GM18873 (cell line): ENCODE measurements around the gene SPACA5.
A peak's percentile ranks its signal among the peaks of the same experiment; 100 is the strongest.
"Not testable (repeated sequence)": the region's sequence is repeated elsewhere in the genome, so short reads cannot be mapped to it uniquely, and the experiment has no call there.

ENCODE experiments used
- ATAC-seq: cut with Tn5 transposase; IDR thresholded peaks from one replicate; pipeline ENCODE4 v1.9.1; 2021; ENCODE audit warnings: mild to moderate bottlenecking, moderate library complexity, moderate number of reproducible peaks; ENCODE audit not compliant: unreplicated experiment, low FRiP score

The SPACA5 gene

GRCh38 chrX:48006688-48007087, at the start of gene SPACA5:
SPACA5 (plus strand) TSS chrX:48006988; CDS start chrX:48007803, 815 bp downstream.
- not testable (repeated sequence) for ATAC-seq

- not testable (repeated sequence) for ATAC-seq
These were observed 48.6 kb upstream of the SPACA5 start for GRCh38 chrX:47958206-47958605.

GRCh38 chrX:47958761-47959342, 47.9 kb upstream of the SPACA5 start:
- no peak for ATAC-seq

- ATAC-seq = no peak
These were observed 46.4 kb upstream of the SPACA5 start for GRCh38 chrX:47960406-47960805.

GRCh38 chrX:47961830-47962229, 45.0 kb upstream of the SPACA5 start:
- ATAC-seq = not testable (repeated sequence)

GRCh38 chrX:47965526-47965925, 41.3 kb upstream of the SPACA5 start:
- ATAC-seq = not testable (repeated sequence)

GRCh38 chrX:47973235-47973634, 33.6 kb upstream of the SPACA5 start:
- ATAC-seq = no peak

- no peak for ATAC-seq
These were observed 30.3 kb upstream of the SPACA5 start for GRCh38 chrX:47976254-47977151.

- no peak for ATAC-seq
These were observed 15.3 kb upstream of the SPACA5 start for GRCh38 chrX:47991263-47992094.

GRCh38 chrX:47992095-47992380, 14.8 kb upstream of the SPACA5 start:
- ATAC-seq = no peak

- ATAC-seq = no peak
These were observed 14.1 kb upstream of the SPACA5 start for GRCh38 chrX:47992669-47993068.

- no peak for ATAC-seq
These were observed 5.5 kb upstream of the SPACA5 start for GRCh38 chrX:48001260-48001659.

- ATAC-seq = no peak
These were observed 4.5 kb upstream of the SPACA5 start for GRCh38 chrX:48002319-48002718.

- ATAC-seq = no peak
These were observed 3.9 kb upstream of the SPACA5 start for GRCh38 chrX:48002929-48003328.

- no peak for ATAC-seq
These were observed 3.4 kb upstream of the SPACA5 start for GRCh38 chrX:48003367-48003757.

GRCh38 chrX:48003758-48004457, 2.9 kb upstream of the SPACA5 start, which contains the start of gene ZNF182:
ZNF182 (minus strand) TSS chrX:48003989; CDS start chrX:48002609, 1,380 bp downstream.
- ATAC-seq = peak; percentile 82

GRCh38 chrX:48009445-48009960, 2.7 kb downstream of the SPACA5 start:
- not testable (repeated sequence) for ATAC-seq

GRCh38 chrX:48016583-48017310, 10.0 kb downstream of the SPACA5 start:
- not testable (repeated sequence) for ATAC-seq

- not testable (repeated sequence) for ATAC-seq
These were observed 13.1 kb downstream of the SPACA5 start for GRCh38 chrX:48019892-48020291.
